Activated CD4-positive, alpha-beta T cell treated with anti-CD3 and anti-CD28 coated beads, Interleukin-2, amount 50 U/mL, for 24 hours (primary cell): ENCODE measurements around the gene SMIM21.
A peak's percentile ranks its signal among the peaks of the same experiment; 100 is the strongest.

Experiments used
- DNase-seq, 2 donors: peaks; one replicate each; pipeline ENCODE4 v3.0.0-alpha.2; 2020; ENCODE audit warnings: low read depth in 1 of 2, low spot score in 1 of 2

Gene SMIM21

DNA sequence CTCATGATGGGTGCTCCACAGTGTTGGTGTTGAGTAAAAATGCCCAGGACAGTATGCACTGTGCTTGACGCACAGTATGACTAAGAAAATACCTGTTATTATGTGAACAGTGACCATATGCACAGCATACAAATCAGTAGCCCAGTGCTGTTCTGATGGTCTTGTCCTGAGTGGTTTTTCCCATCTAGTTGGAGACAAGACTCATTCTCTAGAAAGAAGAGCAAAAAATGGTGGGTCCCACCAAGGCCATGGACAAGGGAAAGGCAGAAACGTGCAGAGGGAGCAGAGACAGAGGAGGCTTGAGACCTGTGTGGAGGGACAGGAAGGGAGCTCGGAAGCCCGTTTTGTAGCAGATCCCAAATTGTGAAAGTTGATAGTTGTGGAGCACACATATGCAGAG, 987 bp upstream of the SMIM21 start:
- DNase-seq: no peak

DNA sequence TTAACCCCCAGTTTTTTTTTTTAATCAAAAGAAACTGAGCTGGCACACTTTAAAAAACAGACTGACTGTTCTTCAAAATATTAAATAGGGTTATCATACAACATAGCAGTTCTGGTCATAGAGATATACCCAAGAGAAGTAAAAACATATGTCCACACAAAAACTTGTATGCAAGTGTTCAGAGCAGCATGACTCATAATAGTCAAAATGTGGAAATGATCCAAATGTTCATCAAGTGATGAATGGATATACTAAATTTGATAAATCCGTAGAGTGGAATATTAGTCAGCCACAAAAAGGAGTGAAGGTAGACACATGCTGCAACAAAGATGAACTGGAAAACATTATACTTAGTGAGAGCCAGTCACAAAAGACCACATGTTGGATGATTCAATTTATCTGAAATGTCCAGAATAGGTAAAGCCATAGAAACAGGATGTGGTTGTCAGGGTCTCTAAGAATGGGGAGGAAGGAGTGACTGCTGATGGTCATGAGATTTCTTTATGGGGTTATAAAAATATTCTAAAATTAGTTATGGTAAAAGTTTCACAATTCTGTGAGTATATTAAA, 5.1 kb downstream of the SMIM21 start:
- DNase-seq: no peak

DNA sequence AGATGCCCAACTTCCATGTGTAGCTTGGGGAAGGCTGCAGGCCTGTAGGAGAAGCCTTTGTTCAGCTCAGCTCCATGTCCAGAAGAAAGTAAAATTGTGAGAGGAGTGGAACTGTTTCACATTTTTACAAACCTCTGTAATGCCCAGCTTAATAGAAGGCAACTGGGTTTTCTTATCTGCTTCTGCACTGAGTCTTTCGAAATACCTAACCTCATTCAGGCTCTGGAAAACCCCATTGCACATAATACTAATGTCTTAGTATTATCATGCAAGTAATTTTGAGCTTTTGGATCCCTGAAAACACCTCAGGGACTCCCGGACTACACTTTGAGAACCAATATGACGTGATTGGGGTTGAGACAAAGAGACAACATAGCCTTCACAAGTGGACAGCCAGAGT, 5.8 kb downstream of the SMIM21 start:
- DNase-seq: no peak

DNA sequence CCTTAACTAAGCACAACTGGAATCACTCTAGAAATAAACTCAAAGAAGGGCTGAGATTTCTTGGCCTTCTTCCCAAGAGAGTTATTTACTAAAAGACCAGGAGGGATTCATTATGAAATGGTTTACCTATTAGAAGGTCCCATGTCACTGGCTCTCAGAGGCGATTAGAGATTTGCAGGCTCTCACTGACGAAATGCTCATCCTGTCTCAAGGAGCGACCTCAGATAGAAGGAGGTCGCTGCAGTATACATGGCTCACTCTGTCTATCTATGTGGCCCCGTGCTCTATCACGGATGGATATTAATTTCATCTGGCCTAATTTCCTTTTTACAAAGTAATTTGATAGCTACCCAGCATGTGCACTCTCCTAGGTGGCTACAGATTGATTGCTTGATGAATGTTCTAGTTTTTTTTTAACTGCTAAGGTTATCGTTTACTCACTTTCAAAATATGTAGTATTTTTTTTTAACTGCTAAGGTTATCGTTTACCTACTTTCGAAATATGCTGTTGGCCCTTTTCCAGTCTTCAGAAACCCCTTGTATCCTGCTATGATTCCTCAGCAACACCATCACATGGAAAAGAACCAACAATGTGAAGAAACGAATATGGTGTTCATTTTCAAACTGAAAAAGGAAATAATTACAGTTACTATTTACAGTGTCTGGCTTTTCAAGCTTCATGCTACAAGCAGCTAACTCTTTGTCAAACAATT, 9.1 kb downstream of the SMIM21 start:
- DNase-seq: no peak

DNA sequence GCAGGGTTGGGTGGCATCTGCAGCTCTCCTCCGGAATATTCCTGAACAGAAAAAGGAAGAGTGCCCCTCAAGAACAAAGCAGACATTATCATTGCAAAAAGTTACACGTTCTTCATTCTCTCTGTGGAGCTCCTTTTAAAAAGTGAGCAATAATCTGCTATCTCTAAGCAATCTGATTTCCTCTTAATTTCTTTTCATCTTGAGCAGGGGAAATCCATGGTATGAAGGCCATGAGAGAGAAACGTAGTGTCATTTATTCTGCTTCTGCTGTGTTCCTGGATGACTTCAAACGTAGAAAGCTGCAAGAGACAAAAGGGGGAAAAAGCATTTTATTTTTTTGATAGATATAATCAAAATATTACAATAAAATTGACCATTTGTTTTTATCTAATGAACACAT, 16.9 kb downstream of the SMIM21 start:
- DNase-seq: no peak

DNA sequence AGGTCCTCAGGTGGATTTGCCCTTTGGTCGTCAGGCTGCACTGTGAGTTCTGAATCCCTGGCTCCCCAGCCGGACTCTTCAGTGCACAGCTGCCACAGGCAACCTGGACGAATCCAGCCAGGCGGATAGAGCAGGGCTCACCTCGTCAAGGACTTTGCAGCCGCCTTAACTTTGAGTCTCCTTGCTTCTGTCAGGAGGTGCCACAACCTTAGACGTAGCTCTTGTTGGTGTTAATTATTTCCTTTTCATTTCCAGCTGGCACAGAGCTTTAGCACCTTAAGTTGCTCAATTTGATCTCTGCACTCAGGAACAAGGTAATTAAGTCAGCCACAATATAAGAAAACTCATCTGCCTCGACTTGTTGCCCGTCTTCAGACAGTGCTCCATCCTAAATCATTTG, 17.7 kb downstream of the SMIM21 start:
- DNase-seq: no peak

DNA sequence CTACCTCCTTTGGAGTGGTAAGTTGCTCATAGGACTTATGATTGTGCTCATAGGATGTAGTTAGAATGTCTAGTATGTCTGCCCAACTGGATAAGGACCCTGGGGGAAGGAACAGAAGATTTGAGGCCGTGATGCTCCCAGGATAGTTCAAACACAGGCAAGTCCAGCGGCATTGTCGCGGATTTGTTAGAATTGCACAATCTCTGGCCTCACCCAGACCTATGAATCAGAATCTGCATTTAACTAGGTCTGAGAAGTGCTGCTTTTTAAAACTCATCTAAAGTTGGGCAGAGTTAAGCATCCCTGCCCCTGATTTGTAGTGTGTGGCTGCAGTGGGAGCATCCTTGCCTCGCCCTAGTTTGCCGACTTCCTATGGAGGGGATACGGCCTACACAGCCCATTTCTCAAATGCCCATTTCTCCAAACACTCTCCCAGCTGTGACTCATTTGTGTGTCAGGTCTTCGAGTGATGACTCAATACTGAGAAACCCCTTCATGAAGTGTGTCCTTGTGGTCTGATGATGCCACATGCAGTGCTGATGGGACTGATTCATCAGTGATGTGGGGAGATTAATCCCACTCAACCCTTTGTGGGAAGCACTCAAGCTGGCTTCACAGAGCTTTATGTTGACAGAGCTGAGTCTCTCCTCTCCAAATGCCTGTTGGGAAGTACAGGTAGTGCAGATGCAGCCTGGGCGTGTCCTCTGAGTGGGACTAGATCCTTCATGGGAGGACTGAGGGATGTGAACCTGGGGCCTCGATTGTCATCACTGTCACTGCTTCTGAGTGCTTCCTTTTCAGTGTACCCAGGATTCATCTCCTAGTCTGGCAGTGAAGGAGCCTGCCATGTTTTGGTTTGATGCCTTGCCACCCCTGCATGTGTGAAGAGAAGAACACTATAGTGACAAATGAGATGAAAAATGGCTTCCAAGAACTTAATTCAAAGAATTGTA, 18.7 kb downstream of the SMIM21 start:
- DNase-seq: peak in 1 of 2 donors; percentile 52

DNA sequence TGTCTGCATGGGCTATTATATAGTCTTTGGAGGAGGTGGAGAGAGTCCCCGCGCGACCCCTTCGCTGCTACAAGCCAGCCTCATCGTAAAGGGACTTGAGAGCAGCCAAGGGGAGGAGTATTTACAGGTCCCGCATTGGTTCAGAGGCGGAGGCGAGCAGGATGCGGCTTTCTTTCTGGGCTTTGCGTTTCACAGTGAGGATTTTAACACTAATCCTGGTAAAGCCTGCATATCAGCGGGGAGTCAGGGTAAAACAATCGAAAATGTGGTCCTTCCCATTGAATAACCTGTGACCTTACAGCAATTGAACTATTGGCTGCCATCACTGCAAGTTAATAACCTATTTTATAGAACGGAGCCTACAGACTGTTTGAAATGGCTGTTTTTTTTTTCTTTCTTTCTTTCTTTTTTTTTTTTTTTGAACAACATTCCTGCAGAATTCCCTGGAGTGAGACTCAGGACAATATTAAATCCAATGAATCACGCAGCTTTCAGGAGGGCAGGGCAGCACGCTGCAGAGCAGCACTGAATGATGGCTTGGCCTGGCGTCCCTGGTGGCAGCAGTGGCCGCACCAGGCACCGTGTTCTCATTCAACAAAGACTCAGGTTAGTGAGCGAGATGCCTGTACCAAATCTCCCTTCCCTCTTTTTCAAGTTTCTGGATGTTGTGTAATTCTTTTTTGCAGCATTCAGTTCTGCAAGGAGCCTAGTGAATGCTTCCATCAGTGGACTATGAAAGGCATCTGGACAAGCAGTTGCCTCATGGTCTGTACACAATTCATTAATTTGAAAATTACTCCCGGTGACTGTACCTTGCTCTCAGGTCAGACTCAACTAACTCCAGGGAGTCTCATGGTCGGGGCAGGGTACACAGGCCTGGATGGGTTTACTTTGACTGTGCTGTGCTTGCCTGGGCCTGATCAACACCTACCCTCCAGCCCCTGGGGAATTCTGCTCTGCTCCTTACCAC, 19.8 kb downstream of the SMIM21 start:
- DNase-seq: no peak

DNA sequence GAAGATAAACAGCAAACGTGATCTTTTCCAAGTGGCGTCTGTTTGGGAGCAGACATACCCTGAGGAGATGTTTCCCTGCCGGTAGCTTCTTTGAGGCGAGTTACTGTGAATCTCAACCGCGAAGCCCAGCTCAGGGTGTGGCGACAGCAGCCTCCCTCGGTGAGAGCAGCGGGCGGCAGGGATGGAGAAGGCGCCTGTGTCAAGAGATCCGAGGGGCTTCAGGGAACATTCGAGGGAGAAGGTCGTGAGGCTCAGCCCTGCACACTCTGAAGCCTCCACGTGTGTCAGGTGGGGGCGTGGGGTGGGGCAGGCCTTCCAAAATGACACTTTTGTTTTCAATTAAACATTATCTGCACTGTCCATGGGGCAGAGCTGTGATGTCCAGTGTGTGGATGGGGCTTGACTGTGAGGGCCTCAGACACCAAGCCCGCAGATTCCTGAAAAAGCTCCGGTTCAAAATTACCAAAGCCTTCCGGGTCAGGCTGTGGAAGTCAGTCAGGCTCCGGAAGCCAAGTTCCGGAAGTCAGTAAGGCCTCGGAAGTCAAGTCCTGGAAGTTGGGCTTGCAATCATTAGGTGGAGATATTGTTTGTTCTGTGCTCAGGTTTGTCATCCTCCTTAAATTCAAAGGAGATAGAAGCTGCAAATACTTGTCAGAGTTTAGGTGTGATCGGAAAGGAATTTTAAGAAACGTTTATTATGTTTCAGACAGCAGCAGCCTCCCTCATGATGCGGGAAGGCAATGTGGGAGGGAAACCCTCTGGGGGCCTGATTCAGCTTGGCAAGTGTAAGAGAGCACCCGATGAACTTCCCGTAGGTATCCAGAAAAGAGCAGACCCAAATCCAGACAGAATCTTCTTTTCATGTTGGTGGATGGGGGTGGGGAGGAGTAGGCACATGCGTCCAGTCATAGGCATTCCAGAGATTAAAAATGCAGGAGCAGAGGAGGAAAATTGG, 20.7 kb downstream of the SMIM21 start:
- DNase-seq: no peak

DNA sequence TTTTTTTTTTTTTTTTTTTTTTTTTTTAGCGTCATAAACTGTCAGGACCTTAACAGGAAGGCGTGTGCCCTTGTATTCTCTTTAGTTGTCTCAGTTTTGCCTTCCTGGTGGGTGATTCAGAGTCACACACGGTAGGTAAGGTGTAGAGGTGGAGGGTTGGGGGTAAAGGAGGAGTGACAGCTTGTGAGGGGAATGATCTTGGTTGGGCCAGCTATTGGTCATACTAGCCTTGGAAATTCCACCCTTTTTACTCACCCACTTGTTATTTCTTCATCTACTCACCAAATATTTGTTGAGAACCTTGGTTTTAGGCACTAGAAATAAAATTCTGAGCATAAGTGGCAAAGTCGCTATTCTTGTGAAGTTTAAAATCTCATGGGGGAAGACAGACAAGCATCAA, 22.2 kb downstream of the SMIM21 start:
- no peak for DNase-seq

DNA sequence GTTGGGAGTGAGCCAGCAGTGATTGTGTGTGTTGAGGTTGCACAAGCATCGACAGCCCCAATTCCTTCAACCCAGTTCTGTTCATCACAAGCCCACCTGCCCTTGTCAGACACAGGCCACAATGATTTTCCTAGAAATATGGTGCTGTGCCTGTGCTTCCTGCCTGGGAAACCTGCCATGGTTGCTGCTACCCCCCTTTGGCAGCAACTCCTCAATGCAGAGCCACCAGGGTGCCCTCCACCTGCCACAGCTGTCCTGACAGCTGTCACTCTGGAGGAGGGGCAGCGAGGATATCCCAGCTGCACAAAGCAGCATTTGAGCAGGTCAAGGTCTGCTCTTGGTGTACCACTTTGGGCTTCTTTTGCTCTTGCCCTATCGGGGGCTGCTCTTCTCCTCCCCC, 27.1 kb downstream of the SMIM21 start:
- no peak for DNase-seq

DNA sequence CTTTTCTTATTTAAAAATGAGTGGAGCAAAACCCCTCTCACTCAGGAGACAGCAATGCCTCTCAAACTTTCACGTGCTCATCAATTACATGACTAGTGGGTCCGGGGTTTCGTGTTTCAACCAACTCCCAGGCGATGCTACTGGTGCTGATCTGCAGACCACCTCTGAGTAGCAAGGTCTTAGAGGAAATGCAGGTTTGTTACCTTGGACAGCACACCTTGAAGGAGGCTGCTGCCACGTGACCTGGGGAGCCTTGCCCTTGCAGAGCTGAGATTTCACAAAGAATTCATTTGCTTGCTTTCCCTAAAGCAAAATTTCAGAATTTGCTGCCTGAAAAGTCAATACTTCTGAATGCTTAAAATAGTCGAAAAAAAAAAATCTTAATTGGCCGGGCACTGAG, 32.4 kb downstream of the SMIM21 start:
- DNase-seq: no peak

DNA sequence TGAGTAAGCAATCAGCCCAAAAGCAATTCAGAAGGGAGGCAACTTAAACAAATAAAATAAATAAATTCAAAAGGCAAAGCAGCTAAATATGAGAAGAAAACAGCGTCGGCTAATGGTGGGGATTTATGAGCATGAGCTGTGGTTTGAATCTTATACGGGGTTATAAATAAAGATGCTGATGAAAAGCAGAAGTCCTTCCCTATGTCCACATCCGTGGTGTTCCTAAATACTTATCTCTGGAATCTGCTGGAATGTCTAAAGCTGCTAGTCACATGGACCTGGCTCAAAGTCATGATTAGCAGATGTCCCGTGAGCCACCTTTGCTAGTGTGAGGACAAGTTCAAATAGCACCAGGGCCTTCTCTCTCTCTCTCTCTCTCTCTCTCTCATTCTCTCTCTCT, 33.8 kb downstream of the SMIM21 start:
- no peak for DNase-seq

DNA sequence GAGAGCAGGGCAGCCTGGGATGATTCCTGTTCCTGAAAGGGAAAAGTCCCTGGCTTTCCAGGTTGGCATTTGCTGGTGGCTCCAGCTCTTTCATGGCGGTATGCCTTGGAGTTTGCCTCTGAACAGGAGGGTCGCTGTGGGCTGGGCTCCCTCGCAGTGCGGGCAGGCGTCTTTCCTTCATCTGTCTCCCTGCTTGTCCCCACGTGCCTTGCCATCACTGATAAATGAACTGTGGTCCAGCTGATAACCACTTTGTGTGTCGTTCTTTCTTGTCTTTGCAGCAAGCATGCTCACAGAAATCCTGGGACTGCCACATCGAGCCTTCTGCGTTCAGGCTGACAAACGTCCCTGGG, 35.3 kb downstream of the SMIM21 start:
- DNase-seq: no peak

DNA sequence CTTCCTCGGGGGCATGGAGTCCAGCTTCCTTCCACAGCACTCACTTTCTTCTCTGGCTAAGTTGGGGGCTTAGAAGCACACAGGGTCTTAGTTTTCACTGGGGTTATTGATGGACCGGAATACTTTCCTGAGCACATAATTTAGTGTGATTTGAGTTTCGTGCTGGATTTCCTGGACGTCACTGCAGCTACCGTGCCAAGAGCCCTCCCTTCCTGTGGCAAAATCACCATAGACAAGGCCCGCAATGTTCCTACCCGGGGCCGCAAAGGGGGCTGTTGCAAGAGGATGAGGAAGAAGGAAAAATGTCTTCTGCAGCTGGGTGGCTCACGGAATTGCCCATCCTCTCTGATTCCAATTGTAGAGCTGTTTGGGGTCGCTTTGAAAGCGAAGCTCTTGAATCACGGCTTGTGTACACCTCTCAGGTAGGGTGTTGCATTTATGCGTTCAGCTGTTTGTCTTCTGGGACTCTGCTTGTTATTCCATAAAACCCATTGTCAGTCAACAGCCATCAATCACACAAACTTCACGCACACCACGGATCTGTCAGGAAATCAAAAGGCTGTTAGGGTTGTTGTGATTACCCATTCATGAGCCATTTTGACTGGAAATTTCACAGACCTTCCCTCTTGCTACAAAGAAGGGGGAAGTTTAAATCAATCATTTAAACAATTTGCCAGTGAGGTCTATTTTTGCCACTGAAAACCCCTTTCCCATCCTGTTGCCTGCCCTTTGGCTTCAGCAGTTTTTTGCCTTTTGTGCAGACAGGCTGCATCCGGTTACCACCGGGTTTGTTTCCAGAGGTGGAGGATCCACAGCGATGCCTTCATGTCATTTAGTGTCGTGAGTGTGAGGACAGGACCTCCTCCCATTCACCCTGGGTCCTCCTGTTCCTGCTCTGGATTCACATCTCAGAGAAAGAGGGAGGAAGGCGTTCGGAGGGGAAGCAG, 36.0 kb downstream of the SMIM21 start:
- no peak for DNase-seq

DNA sequence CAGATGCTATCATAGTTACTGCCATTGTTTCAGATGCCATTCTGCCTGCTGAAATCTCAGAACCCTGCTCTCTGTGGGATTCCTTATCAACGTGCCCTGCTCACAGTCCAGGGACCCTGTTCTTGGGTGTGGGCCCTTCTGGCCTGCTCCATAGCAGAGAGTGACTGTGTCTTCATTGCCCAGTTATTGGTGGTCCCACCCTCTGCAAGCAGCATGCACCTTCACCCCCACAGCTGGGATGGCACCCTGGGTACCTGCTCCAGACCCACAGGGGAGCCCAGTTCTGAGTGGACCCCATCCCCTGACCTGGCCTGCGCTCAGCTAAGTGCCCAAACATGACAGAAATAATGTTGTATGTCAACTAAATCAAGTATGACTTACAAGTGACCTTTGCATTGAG, 36.6 kb downstream of the SMIM21 start:
- DNase-seq: no peak

DNA sequence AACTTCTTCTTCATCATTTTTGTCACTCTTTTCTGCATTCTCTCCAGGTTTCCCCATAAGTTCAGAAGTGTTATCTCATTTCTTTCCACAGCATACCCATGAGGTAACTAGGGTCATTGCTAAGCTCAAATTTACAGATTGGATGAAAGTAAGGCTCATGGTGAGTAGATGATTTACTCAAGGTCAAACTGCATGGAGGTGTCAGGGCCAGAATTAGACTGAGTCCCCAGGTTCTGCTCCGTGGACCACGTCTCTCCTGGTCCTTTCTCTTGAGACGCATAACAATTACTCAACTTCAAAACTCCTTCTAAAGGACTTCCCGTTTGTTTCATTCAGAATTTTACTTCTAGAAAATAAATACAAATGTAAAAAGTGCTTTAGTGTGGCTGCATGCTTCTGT, 43.4 kb downstream of the SMIM21 start:
- DNase-seq: no peak

DNA sequence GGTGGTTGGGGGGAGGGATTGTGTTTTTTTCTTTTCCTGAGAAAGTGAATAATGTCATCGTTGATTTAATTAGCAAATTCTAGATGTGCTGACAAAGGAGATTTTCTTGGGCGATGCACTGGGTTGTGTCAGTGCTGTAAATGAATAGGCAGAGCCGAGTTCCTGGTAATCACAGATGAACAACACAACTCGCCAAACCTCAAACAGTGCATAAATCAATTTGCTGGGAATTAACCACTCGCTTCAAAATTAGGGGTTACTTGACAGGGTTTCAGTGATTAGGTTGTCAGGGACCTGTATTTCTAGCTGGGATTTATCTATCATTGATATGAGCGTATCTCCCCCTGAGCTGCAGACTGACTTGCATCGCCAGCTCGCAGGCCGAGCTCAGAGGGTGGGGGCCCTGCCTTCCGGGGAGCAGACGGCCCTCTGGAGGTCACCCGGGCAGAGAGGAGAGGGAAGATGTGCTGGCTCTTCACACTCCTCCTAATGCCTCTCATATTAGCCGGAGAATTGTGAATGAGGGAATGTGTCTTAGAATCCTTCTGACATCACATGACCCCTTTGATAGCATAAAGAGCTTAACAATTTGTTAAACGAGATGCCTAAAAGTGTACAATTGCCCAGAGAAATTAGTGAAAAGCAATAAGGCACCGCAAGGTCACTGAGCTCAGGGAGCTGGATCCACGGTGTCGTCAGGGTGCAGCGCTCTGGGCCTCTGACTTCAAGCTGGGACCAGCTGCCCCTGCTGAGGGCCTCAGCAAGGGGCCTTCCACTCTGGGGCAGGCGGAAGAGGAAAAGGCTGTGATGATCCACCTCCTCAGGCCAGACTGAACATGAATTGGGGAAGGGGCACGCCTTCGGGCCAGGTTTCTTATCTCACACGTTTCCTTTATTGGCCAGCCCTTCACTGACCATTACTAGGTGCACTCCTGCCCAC, 48.9 kb downstream of the SMIM21 start:
- no peak for DNase-seq
